GM18498 (cell line): ENCODE data around the gene SEC61A1.

Experiments used
- ATAC-seq: cut with Tn5 transposase; IDR thresholded peaks from one replicate; pipeline ENCODE4 v1.9.1; 2021; ENCODE audit warnings: mild to moderate bottlenecking, moderate library complexity; ENCODE audit not compliant: unreplicated experiment

Gene SEC61A1

DNA sequence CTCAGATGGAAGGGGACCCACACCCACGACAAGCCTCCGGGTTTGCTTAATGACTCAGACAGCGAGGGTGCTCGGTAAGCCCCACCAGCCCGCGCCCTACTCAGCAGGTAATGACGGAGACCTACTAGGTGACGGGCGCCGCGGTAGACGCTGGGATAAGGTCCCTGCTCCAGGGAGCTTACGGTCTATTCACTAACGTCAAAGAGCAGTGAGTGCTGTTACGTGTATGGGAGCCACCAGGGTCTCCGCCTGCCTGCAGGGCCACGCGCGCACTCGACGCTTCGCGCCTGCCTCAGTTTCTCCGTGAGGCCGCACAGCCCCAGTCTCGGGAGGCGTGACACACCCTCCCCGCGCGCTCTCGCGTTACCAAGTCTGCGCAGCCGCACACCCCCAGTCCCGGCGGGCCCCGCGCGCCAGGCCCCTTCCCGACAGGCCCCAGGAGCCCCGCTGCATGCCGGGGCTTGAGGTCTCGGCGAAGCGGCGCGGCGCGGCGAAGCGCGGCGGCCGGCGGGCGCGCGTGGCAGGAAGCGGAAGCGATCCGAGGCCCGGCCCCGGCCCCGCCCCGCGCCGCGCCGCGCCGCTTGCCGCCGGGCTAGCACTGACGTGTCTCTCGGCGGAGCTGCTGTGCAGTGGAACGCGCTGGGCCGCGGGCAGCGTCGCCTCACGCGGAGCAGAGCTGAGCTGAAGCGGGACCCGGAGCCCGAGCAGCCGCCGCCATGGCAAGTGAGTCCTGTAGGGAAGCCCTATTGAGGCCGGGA, at the start of gene SEC61A1:
Gene SEC61A1, plus strand, starts transcription at position 601 of the 758 bp plus-strand sequence. Its CDS starts 116 bp downstream, at position 717.
- peak; percentile 92 for ATAC-seq

- ATAC-seq: no peak
Observed at GRCh38 chr3:128004661-128005060, 47.6 kb upstream of the SEC61A1 start.

DNA sequence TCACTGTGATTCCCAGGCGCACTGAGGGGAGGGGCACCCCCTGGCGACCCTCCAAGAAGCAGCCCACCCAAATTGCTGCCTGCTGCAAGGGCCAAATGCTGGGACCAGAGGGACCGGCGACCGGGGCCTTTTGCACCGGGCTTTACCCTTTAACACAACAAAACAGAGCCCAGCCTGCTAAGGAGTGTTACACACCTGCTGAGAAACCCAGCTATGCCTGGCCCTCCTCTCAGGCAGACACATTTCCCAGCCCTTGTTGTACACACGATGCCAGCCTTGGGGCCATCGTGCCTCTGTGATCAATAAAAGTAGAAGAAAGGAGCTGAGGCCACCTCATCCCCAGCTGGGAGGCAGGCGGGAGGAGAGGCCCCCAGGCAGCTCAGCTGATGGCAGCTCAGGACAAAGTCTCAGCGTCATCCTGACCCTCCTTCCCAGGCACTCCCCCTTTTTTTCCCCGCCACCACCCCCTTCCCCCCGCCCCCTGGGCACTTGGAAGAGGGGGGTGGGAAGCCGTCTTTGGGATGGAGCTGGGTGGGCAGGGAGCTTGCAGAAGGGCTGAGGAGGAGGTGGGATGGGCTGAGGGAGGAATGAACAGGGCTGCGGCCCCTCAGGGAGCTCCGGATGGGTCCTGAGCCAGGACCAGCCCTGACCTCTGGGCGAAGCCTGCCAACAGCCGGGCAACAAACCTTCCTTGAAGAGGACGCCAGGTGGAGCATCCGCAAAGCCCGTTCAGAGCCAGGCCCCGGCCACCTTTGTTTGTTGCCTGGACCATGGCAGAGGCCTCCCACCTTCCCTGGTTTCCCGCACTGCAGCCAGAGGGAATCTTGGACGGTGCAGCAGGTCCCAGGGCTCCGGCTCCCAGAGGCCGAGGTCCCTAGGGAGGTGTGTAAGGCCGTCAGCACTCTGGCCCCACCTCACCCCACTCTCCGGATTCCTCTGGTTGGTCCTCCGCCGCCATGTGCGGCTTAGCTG, 45.9 kb upstream of the SEC61A1 start:
- ATAC-seq: no peak

GRCh38 chr3:128007033-128007424, 45.2 kb upstream of the SEC61A1 start:
- ATAC-seq: no peak

DNA sequence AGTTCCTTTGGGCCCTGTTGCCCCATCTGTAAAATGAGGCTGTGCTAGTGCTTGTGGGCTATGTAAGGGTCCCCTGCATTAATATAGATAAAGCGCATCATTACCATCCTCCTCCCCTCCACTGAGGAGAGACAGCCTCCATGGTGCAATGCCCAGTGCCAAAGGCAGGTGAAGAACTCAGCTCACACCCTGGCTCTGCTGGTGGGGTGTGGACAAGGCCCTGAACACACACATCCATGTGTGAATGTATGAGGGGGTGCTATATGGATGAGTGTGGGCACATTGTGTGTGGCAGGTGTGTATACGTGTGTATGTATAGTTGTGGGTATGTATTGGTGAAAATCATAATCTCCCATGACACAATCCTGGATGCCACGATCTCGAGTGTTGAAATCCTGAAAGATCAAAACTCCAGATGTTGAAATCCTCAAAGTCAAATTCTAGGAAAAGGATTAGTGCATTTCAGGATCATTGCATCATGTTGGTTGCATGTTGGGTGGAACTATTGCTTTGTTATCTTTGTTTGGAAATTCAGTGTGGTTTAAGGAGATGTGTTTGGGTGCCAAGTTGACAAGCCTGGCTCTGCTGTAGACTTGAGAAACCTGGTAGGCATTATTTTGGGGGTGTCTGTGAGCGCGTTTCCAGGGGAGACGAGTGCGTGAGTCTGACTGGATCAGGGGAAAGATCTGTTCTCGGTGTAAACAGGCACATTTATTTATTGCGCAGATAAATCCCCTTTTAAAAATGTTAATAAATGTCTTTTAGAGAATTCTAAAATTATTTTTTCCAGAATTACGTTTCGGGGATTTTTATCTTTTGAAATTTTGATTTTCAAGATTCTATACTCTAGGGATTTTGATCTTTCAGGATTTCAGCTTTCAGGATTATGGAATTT, 42.0 kb upstream of the SEC61A1 start:
- no peak for ATAC-seq

DNA sequence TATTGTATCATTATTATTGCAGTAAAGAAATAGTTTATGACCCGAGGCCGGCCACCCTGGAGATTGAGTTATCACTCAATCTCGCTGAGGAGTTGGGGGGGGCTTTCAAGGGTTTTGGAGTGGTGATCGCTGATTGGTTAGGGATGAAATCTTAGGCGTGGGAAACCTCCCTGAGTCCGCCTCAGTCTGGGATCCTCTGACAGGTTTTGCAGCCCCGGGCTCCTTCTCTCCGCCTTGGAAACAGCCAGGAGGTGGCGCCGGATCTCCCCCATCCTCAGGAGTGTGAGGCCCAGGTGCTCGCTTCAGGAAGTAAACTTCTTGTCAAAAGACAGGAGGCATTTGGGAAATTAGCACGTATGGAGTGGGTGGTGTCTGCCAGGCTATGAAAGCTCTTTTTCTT, 41.1 kb upstream of the SEC61A1 start:
- ATAC-seq: no peak

DNA sequence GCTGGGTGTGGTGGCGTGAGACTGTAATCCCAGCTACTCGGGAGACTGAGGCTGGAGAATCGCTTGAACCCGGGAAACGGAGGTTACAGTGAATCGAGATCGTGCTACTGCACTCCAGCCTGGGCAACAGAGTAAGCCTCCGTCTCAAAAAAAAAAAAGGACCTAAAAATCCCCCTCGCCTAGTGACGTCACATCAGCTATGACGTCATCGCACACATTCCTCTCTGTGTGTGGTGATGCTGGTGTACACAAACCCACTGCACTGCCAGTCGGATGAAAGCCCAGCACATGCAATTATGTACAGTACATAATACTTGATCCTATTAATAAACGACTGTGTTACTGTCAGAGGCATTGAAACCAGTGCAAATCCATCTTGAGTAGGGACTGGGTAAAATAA, 40.2 kb upstream of the SEC61A1 start:
- no peak for ATAC-seq

DNA sequence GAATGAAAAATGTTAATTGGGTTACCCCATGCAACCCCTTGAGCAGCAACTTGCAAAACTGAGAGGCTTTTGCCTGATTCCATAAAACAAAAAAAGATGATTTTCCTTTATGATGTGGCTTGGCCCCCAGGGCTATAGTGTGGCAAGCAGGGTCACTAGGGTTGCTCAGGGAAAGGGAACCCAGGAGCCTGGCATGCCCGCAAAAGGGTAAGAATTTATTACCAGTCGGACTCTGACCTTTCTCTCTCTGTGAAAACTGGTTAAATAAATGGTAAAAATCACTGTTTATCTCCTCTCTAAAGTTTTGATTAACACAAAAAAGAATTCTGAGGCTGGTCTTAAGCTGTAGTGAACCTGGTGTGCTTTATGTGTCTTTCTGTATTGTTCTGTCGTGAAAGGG, 37.7 kb upstream of the SEC61A1 start:
- no peak for ATAC-seq

- ATAC-seq: no peak
Observed at GRCh38 chr3:128016502-128016901, 35.7 kb upstream of the SEC61A1 start.

GRCh38 chr3:128021768-128022372, 30.4 kb upstream of the SEC61A1 start:
- no peak for ATAC-seq

- no peak for ATAC-seq
Observed at GRCh38 chr3:128033102-128033501, 19.1 kb upstream of the SEC61A1 start.

- no peak for ATAC-seq
Observed at GRCh38 chr3:128036119-128036518, 16.1 kb upstream of the SEC61A1 start.

GRCh38 chr3:128040041-128040440, 12.2 kb upstream of the SEC61A1 start:
- no peak for ATAC-seq

- no peak for ATAC-seq
Observed at GRCh38 chr3:128040660-128041059, 11.6 kb upstream of the SEC61A1 start.

DNA sequence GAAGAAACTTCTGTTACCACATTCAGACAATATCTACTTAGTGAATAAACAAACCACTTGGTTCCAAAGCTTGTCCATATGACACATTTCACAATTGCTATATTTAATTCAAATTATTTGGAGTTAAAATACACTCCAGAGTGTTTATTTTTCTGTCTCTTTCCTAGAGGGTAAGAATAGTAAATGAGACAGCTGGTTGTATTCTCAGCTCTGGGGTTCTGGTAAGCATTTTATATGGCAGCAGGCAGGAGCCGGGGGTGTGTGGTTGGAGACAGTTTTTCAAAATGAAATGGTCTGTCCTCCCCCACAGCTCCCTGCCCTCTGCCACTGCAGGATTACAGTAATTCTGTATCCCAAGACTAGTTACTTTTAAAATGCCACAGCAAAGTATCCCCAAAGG, 10.9 kb upstream of the SEC61A1 start:
- ATAC-seq: no peak

GRCh38 chr3:128050597-128050996, 1.6 kb upstream of the SEC61A1 start:
- ATAC-seq: no peak

DNA sequence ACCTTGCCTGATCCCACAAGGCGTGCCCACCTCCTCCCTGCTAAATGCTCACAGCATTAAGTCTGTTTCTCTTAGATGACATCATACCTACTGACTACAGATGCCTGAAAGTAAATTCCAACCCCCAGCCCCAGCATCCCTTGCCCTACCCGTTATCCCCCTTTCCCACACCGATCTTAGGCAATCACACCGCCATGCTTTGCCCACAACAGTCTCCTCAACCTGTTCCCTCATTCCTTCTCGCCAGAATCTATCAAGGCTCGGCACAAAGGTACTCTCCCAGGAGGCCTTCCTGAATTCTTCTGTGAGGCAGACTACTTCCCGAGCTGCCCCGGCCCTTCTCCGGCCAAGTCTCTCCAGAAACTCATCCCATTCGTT, 789 bp upstream of the SEC61A1 start:
- no peak for ATAC-seq

GRCh38 chr3:128052595-128053351, 536 bp downstream of the SEC61A1 start:
- no peak for ATAC-seq

GRCh38 chr3:128053614-128054013, 1.4 kb downstream of the SEC61A1 start:
- ATAC-seq: no peak

DNA sequence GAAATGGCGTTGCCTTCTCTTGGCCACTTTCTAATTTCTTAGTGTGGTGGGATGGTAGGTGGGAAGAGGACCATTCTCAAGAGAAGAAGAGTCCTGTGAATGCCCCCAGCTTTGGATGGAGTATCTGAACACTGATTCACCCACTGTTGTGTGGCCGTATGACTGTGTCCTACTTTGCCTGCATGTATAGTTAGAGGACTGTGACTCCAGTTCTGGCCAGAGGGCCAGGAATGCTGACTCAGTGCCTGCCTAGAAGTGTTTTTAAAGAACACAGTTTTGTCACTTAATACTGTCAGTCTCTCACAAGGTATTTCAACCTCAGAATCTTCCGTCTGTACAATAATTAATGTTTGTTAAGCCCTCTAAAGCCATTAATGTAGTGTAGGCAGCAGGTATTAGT, 2.1 kb downstream of the SEC61A1 start:
- ATAC-seq: no peak
